HT1080 (cell line): ENCODE data around the gene WSCD2. TPM values are rescaled to one million over a fixed set of nuclear protein-coding genes. Genes with fewer than 3 reads are reported as not detected.

Experiments used
- DNase-seq: peaks from one replicate; pipeline ENCODE4 v3.0.0-alpha.2; 2015; ENCODE audit warnings: low read depth
- total RNA-seq: library from RNA; depleted of rRNA; stranded (reverse); fragments of >200 nt; shearing (Covaris generic); gene quantifications from 2 replicates; pipeline ENCODE4 v1.2.3, GENCODE V29; 2014

WSCD2 gene
- total RNA-seq, 1 experiment from 2014 or later = not detected

- DNase-seq = no peak
Observed at GRCh38 chr12:108231909-108232434, 102.9 kb downstream of the WSCD2 start.

- no peak for DNase-seq
Observed at GRCh38 chr12:108232565-108232964, 103.5 kb downstream of the WSCD2 start.

GRCh38 chr12:108234158-108234557 is 105.1 kb downstream of the WSCD2 start:
- no peak for DNase-seq

- no peak for DNase-seq
Observed at GRCh38 chr12:108235197-108235984, 106.3 kb downstream of the WSCD2 start.

GRCh38 chr12:108235985-108236263 is 106.8 kb downstream of the WSCD2 start:
- no peak for DNase-seq

- DNase-seq = no peak
Observed at GRCh38 chr12:108236366-108236765, 107.3 kb downstream of the WSCD2 start.

- no peak for DNase-seq
Observed at GRCh38 chr12:108237272-108237671, 108.2 kb downstream of the WSCD2 start.

- DNase-seq = no peak
Observed at GRCh38 chr12:108238474-108238873, 109.4 kb downstream of the WSCD2 start.

- DNase-seq = no peak
Observed at GRCh38 chr12:108239378-108239777, 110.3 kb downstream of the WSCD2 start.

- DNase-seq = no peak
Observed at GRCh38 chr12:108240027-108240785, 111.1 kb downstream of the WSCD2 start.

- no peak for DNase-seq
Observed at GRCh38 chr12:108240928-108241327, 111.8 kb downstream of the WSCD2 start.

GRCh38 chr12:108241986-108242703 is 113.1 kb downstream of the WSCD2 start:
- DNase-seq = peak; percentile 23

- no peak for DNase-seq
Observed at GRCh38 chr12:108247130-108247529, 118.0 kb downstream of the WSCD2 start.

- DNase-seq = no peak
Observed at GRCh38 chr12:108248011-108248410, 118.9 kb downstream of the WSCD2 start.

GRCh38 chr12:108252523-108252922 is 123.4 kb downstream of the WSCD2 start:
- no peak for DNase-seq

- DNase-seq = no peak
Observed at GRCh38 chr12:108253540-108253939, 124.5 kb downstream of the WSCD2 start.

- DNase-seq = no peak
Observed at GRCh38 chr12:108254030-108254429, 124.9 kb downstream of the WSCD2 start.

GRCh38 chr12:108254517-108255251 is 125.6 kb downstream of the WSCD2 start:
- DNase-seq = no peak

GRCh38 chr12:108255252-108255602 is 126.1 kb downstream of the WSCD2 start:
- DNase-seq = no peak

- no peak for DNase-seq
Observed at GRCh38 chr12:108257004-108257403, 127.9 kb downstream of the WSCD2 start.

GRCh38 chr12:108257610-108258106 is 128.6 kb downstream of the WSCD2 start:
- no peak for DNase-seq
